GM10248 (cell line): ENCODE data around the gene LRRC14B.
"Not testable (repeated sequence)": the region's sequence is repeated elsewhere in the genome, so short reads cannot be mapped to it uniquely, and the experiment has no call there.

Source experiments
- CTCF ChIA-PET: fragments of 300-600 bp; sonication (Branson Sonifier 250); formaldehyde crosslinking; extraction: SDS; loops from one replicate; lab custom pipeline; 2021; ENCODE audit warnings: antibody characterized with exemption; lab: Yijun Ruan, JAX
- POLR2A ChIA-PET: fragments of 350-650 bp; sonication (Branson Sonifier 250); formaldehyde crosslinking; extraction: SDS; loops from one replicate; lab custom pipeline; 2020; ENCODE audit warnings: antibody characterized with exemption; lab: Yijun Ruan, JAX
- DNase-seq: peaks from one replicate; pipeline ENCODE4 v3.0.0; 2012; ENCODE audit errors: extremely low spot score

Gene LRRC14B

GRCh38 chr5:241045-241669 is 49.9 kb downstream of the LRRC14B start:
- CTCF ChIA-PET, DNase-seq, POLR2A ChIA-PET: not testable (repeated sequence)

DNA sequence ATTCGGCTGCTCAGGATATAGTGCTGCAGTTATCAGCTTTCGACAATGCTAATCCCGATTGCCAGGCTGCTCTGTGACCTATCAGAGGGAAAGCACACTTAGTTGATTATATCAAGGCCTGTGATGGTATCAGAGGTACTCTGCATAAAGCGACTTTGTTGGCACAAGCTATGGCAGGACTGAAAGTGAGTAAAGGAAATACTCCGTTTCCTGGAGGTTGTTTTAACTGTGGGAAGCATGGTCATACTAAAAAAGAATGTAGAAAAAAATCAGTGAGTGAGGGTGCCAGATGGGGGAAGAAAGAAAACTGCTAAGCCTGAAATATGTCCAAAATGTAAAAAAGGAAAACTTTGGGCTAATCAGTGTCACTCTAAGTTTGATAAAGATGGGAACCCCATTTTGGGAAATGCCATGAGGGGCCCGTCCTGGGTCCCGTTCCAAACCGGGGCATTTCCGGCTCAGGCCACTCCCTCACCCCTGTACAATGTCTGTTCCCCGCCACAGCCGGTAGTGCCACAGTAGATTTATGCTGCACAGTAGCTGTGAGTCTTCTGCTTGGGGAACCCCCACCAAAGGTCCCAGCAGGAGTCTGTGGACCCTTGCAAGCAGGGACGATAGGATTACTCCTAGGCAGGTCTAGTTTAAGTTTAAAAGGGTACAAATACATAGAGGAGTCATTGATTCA is 52.5 kb downstream of the LRRC14B start:
- CTCF ChIA-PET, POLR2A ChIA-PET, DNase-seq: not testable (repeated sequence)

DNA sequence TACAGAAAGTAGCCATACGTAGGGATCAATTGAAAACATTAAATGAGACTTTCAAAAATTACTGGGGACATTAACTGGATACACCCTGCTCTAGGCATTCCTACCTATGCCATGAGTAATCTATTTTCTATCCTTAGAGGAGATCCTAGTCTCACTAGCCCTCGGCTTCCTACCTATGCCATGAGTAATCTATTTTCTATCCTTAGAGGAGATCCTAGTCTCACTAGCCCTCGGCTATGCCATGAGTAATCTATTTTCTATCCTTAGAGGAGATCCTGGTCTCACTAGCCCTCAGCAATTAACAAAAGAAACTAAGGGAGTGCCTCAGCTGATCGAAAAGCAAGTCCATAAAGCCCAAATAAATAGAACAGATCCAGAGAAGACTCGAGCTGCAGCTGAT is 54.4 kb downstream of the LRRC14B start:
- DNase-seq, POLR2A ChIA-PET, CTCF ChIA-PET: not testable (repeated sequence)
